Measurements from ENCODE around the gene NAP1L2. TPM values are rescaled to one million over a fixed set of nuclear protein-coding genes. Genes with fewer than 3 reads are reported as not detected.
"Not testable (repeated sequence)": the region's sequence is repeated elsewhere in the genome, so short reads cannot be mapped to it uniquely, and the experiment has no call there.

Gene NAP1L2
- total RNA-seq, 1 donor from 2014 or later = 7.2 TPM

GRCh38 chrX:73213734-73214425, 771 bp downstream of the NAP1L2 start:
- Mint-ChIP-seq H3K27me3 (ENCODE audit: low read depth) (peaks cover 23% of the 10 kb centered on the region), H3K36me3 (ENCODE audit: low read depth) (no peaks in the 10 kb centered on the region), H3K27ac (ENCODE audit: unreplicated experiment) (peak overlapping the region; percentile 93), H3K4me1 (peaks cover 21% of the 10 kb centered on the region), H3K4me3 (peak overlapping the region; percentile 92), H3K9me3 (peaks cover 4% of the 10 kb centered on the region)
- no peak for DNase-seq (ENCODE audit: low read depth, low spot score)
- TF ChIP-seq CTCF (conservative IDR thresholded peaks at IDR 0.05) = no peak

GRCh38 chrX:73206366-73206765, 8.3 kb downstream of the NAP1L2 start:
- DNase-seq (ENCODE audit: low read depth, low spot score) = no peak
- H3K36me3 Mint-ChIP-seq (ENCODE audit: low read depth) = peaks cover 8% of the 10 kb centered on the region
- no peak for TF ChIP-seq CTCF (conservative IDR thresholded peaks at IDR 0.05)
- no peaks in the 10 kb centered on the region for H3K4me1 Mint-ChIP-seq
- H3K27me3 Mint-ChIP-seq (ENCODE audit: low read depth) = no peaks in the 10 kb centered on the region
- peaks cover 6% of the 10 kb centered on the region for H3K9me3 Mint-ChIP-seq
- no peak overlapping the region for H3K27ac Mint-ChIP-seq (ENCODE audit: unreplicated experiment)
- no peak overlapping the region for H3K4me3 Mint-ChIP-seq

- no peak for DNase-seq (ENCODE audit: low read depth, low spot score)
- H3K4me1 Mint-ChIP-seq = no peaks in the 10 kb centered on the region
- peaks cover 5% of the 10 kb centered on the region for H3K36me3 Mint-ChIP-seq (ENCODE audit: low read depth)
- H3K9me3 Mint-ChIP-seq = peaks cover 16% of the 10 kb centered on the region
- no peak overlapping the region for H3K4me3 Mint-ChIP-seq
- no peak overlapping the region for H3K27ac Mint-ChIP-seq (ENCODE audit: unreplicated experiment)
- H3K27me3 Mint-ChIP-seq (ENCODE audit: low read depth) = no peaks in the 10 kb centered on the region
- no peak for TF ChIP-seq CTCF (conservative IDR thresholded peaks at IDR 0.05)
Measured at GRCh38 chrX:73182502-73183114, 32.0 kb downstream of the NAP1L2 start.

GRCh38 chrX:73168945-73169344, 45.7 kb downstream of the NAP1L2 start:
- not testable (repeated sequence) for H3K27ac Mint-ChIP-seq (ENCODE audit: unreplicated experiment); H3K4me1 Mint-ChIP-seq; H3K27me3 Mint-ChIP-seq (ENCODE audit: low read depth)

More at GRCh38 chrX:73168945-73169344, 45.7 kb downstream of the NAP1L2 start:
- DNase-seq (ENCODE audit: low read depth, low spot score); H3K4me3 Mint-ChIP-seq; H3K36me3 Mint-ChIP-seq (ENCODE audit: low read depth): not testable (repeated sequence)
- peaks cover 17% of the 10 kb centered on the region for H3K9me3 Mint-ChIP-seq

Other genes with a start within 250 kb of the NAP1L2 start
- 0.14 TPM in 1 of 2 replicates, not detected in the other for gene PABPC1L2B, start 211.9 kb downstream of the NAP1L2 start, total RNA-seq
- gene PABPC1L2A, start 135.3 kb downstream of the NAP1L2 start, total RNA-seq = 0.23 and 0.39 TPM in 2 replicates
- gene CDX4, start 232.2 kb upstream of the NAP1L2 start, total RNA-seq = not detected in 2 replicates